G401 (cell line): Measurements from ENCODE around the gene SLC35B1. TPM values are rescaled to one million over a fixed set of nuclear protein-coding genes. Genes with fewer than 3 reads are reported as not detected.
A peak's percentile ranks its signal among the peaks of the same experiment; 100 is the strongest.
"Not testable (repeated sequence)": the region's sequence is repeated elsewhere in the genome, so short reads cannot be mapped to it uniquely, and the experiment has no call there.

Experiments
- DNase-seq: peaks from one replicate; pipeline ENCODE4 v3.0.0-alpha.2; 2015; ENCODE audit warnings: low spot score
- in situ Hi-C: cut with HindIII; loops from 2 replicates; pipeline ENCODE4 v1.10.0; 2016; ENCODE audit warnings: low sequenced_read_pairs, mixed read lengths
- total RNA-seq: library from RNA; depleted of rRNA; stranded (reverse); fragments of >200 nt; shearing (Covaris generic); gene quantifications from 2 replicates; pipeline ENCODE4 v1.2.3, GENCODE V29; 2014

The SLC35B1 gene
- total RNA-seq, 1 experiment from 2014 or later: 66.2 TPM

GRCh38 chr17:49738456-49739163, 30.8 kb upstream of the SLC35B1 start:
- in situ Hi-C loops: no loop called here
- peak; percentile 93 for DNase-seq

- in situ Hi-C loops: no loop called here
- no peak for DNase-seq
These were observed 27.0 kb upstream of the SLC35B1 start for GRCh38 chr17:49734515-49735490.

- DNase-seq: no peak
- in situ Hi-C loops: no loop called here
These were observed 23.7 kb upstream of the SLC35B1 start for GRCh38 chr17:49731435-49731831.

GRCh38 chr17:49730785-49731434, 23.1 kb upstream of the SLC35B1 start:
- in situ Hi-C loops: no loop called here
- DNase-seq: no peak

GRCh38 chr17:49730078-49730784, 22.5 kb upstream of the SLC35B1 start:
- in situ Hi-C loops: no loop called here
- peak; percentile 94 for DNase-seq

GRCh38 chr17:49729069-49729468, 21.3 kb upstream of the SLC35B1 start:
- in situ Hi-C loops: no loop called here

GRCh38 chr17:49728425-49728824, 20.7 kb upstream of the SLC35B1 start:
- no peak for DNase-seq
- in situ Hi-C loops: no loop called here

More at GRCh38 chr17:49729069-49729468, 21.3 kb upstream of the SLC35B1 start:
- no peak for DNase-seq

- in situ Hi-C loops: no loop called here
- DNase-seq: no peak
These were observed 19.6 kb upstream of the SLC35B1 start for GRCh38 chr17:49727380-49727779.

- no peak for DNase-seq
- in situ Hi-C loops: no loop called here
These were observed 17.8 kb upstream of the SLC35B1 start for GRCh38 chr17:49725452-49726130.

GRCh38 chr17:49724552-49724951, 16.8 kb upstream of the SLC35B1 start:
- in situ Hi-C loops, DNase-seq: not testable (repeated sequence)

- DNase-seq: no peak
- in situ Hi-C loops: no loop called here
These were observed 15.7 kb upstream of the SLC35B1 start for GRCh38 chr17:49723423-49723822.

- in situ Hi-C loops: no loop called here
These were observed 14.3 kb upstream of the SLC35B1 start for GRCh38 chr17:49722066-49722465.

GRCh38 chr17:49717371-49717861, 9.7 kb upstream of the SLC35B1 start:
- in situ Hi-C loops: no loop called here
- peak; percentile 98 for DNase-seq

More at GRCh38 chr17:49722066-49722465, 14.3 kb upstream of the SLC35B1 start:
- no peak for DNase-seq

GRCh38 chr17:49716668-49717364, 9.1 kb upstream of the SLC35B1 start:
- in situ Hi-C loops: no loop called here
- DNase-seq: no peak

GRCh38 chr17:49715717-49716279, 8.0 kb upstream of the SLC35B1 start:
- in situ Hi-C loops: no loop called here
- peak; percentile 41 for DNase-seq

GRCh38 chr17:49715216-49715615, 7.5 kb upstream of the SLC35B1 start:
- in situ Hi-C loops: no loop called here
- no peak for DNase-seq

- DNase-seq: peak; percentile 72
- in situ Hi-C loops: loop anchor here (10.0 kb wide), 1 partner anchor 274 kb away; no protein-coding TSS in a partner anchor
These were observed 885 bp upstream of the SLC35B1 start for GRCh38 chr17:49708515-49709183.
